HepG2 (cell line): ENCODE results near the gene MCM3. TPM values are rescaled to one million over a fixed set of nuclear protein-coding genes. Genes with fewer than 3 reads are reported as not detected.

ENCODE experiments used
- ERF ChIP-seq: IDR thresholded peaks from 2 replicates; pipeline ENCODE4 v1.6.1; 2018; ENCODE audit warnings: missing biosample characterization, missing genetic modification reagents
- ETV6 ChIP-seq: sonication (generic); formaldehyde crosslinking; conservative IDR thresholded peaks from 2 replicates; pipeline ENCODE4 v1.4.0; 2020; ENCODE audit warnings: missing genetic modification reagents
- HNRNPLL ChIP-seq: fragments of 200-400 bp; formaldehyde crosslinking; IDR thresholded peaks from 2 replicates; pipeline ENCODE4 v1.6.1; 2017; ENCODE audit warnings: mild to moderate bottlenecking, low read depth, low read length; ENCODE audit not compliant: poor library complexity, severe bottlenecking
- HOXA7 ChIP-seq: sonication (generic); formaldehyde crosslinking; IDR thresholded peaks from 2 replicates; pipeline ENCODE4 v1.8.1; 2022; ENCODE audit warnings: mild to moderate bottlenecking, missing genetic modification reagents, moderate library complexity
- NFE2L2 ChIP-seq: fragments of 150-350 bp; IDR thresholded peaks from 2 replicates; pipeline ENCODE4 v1.6.1; 2014; ENCODE audit warnings: low read length
- ONECUT2 ChIP-seq: sonication (generic); formaldehyde crosslinking; IDR thresholded peaks from 2 replicates; pipeline ENCODE4 v1.4.0; 2020; ENCODE audit warnings: missing genetic modification reagents
- PHF8 ChIP-seq: sonication (generic); formaldehyde crosslinking; IDR thresholded peaks from 2 replicates; pipeline ENCODE4 v1.5.0; 2020; ENCODE audit warnings: missing genetic modification reagents
- RBFOX2 ChIP-seq: fragments of 200-400 bp; formaldehyde crosslinking; IDR thresholded peaks from 2 replicates; pipeline ENCODE4 v1.6.1; 2017; ENCODE audit warnings: low read depth, mild to moderate bottlenecking, low read length
- SP4 ChIP-seq: sonication (generic); formaldehyde crosslinking; IDR thresholded peaks from 2 replicates; pipeline ENCODE4 v1.8.1; 2023; ENCODE audit warnings: mild to moderate bottlenecking, missing genetic modification reagents
- ZFP36L2 ChIP-seq: sonication (generic); formaldehyde crosslinking; IDR thresholded peaks from 2 replicates; pipeline ENCODE4 v1.4.0; 2020; ENCODE audit warnings: missing genetic modification reagents
- ZNF121 ChIP-seq: sonication (generic); formaldehyde crosslinking; IDR thresholded peaks from 2 replicates; pipeline ENCODE4 v1.5.0; 2020; ENCODE audit warnings: mild to moderate bottlenecking, missing genetic modification reagents
- ZNF17 ChIP-seq: sonication (generic); formaldehyde crosslinking; IDR thresholded peaks from 2 replicates; pipeline ENCODE4 v1.5.0; 2020; ENCODE audit warnings: mild to moderate bottlenecking, missing genetic modification reagents
- ZNF451 ChIP-seq: sonication (generic); formaldehyde crosslinking; IDR thresholded peaks from 2 replicates; pipeline ENCODE4 v1.5.0; 2020; ENCODE audit warnings: mild to moderate bottlenecking, missing genetic modification reagents
- ZNF879 ChIP-seq: sonication (generic); formaldehyde crosslinking; IDR thresholded peaks from 2 replicates; pipeline ENCODE4 v1.8.1; 2023; ENCODE audit warnings: missing genetic modification reagents
- polyA plus RNA-seq, 8 experiments: library from polyadenylated mRNA; depleted of rRNA in 3 of 8; stranded (reverse) in 7 of 8; unstranded in 1 of 8; fragments of >200 nt; fragmentation: Illumina TruSeq in 4 of 8; extraction: Trizol in 4 of 8; gene quantifications; 2 replicates each; pipeline versions ENCODE4 v1.2.1 to v1.2.3, GENCODE V29; 2011 to 2016; ENCODE audit warnings: low read depth in 4 of 8, missing spikeins in 1 of 8, mixed read lengths in 1 of 8; ENCODE audit not compliant: insufficient read depth in 1 of 8
- total RNA-seq, 5 experiments: library from RNA; depleted of rRNA; stranded (reverse); fragments of >200 nt; fragmentation: Illumina TruSeq; extraction: Trizol; gene quantifications; 2 replicates each; pipeline ENCODE4 v1.2.3, GENCODE V29; 2016; ENCODE audit warnings: low read depth in 1 of 5
- TF ChIP-seq, protein P1 (sequence below): sonication (generic); formaldehyde crosslinking; IDR thresholded peaks from 2 replicates; pipeline ENCODE4 v1.4.0; 2020; ENCODE audit warnings: low read depth, missing genetic modification reagents
- TF ChIP-seq, protein P2 (sequence below): sonication (generic); formaldehyde crosslinking; IDR thresholded peaks from 2 replicates; pipeline ENCODE4 v1.5.1; 2020; ENCODE audit warnings: missing genetic modification reagents, mild to moderate bottlenecking, borderline replicate concordance
- TF ChIP-seq, protein P3 (sequence below): IDR thresholded peaks from 2 replicates; pipeline ENCODE4 v1.6.1; 2012; ENCODE audit warnings: inconsistent platforms
- TF ChIP-seq, protein P4 (sequence below): sonication (generic); formaldehyde crosslinking; IDR thresholded peaks from 2 replicates; pipeline ENCODE4 v1.5.0; 2020; ENCODE audit warnings: mild to moderate bottlenecking, missing genetic modification reagents
- TF ChIP-seq, protein P5 (sequence below): sonication (generic); formaldehyde crosslinking; IDR thresholded peaks from 2 replicates; pipeline ENCODE4 v1.4.0; 2020; ENCODE audit warnings: mild to moderate bottlenecking, missing genetic modification reagents

MCM3 gene
- total and polyA plus RNA-seq, 2 of the 13 experiments (the other 11 are each of a cell fraction or from before 2014, with no cell fraction given) = 164 to 288 TPM

DNA sequence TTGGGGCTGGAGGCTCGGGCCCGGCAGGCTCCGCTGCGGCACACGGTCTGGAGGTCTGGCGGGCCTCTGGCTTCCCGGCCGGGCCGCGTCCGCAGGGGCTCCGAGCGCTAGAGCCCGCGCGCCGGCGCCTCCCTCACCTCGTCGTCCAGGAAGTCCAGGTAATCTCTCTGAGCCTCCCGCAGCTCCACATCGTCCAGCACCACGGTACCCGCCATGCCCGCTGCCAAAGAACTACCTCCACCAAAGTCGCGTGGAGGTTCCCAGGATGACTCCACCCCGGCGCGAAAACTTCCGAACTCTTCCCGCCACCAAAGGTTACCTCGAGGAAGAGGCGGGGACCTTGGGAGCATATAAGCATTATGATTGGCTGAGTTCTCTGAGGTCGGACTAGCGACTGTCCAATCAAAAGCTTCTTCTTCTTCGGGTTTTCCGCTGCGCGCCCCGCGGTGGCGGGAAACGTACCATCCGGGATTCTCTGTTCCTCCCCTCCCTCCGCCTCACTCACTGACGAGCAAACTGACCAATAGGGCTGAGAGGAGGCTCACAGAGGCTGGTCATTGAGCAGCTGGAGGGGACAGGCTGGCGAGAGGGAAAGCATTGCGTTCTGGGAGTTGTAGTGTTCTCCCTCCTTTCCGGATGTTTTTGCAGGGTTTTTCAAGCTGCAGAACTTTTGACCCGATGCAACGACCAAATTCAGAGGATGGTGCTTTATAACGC lies at the start of gene MCM3 (continued):
- TF ChIP-seq, protein P1, sequence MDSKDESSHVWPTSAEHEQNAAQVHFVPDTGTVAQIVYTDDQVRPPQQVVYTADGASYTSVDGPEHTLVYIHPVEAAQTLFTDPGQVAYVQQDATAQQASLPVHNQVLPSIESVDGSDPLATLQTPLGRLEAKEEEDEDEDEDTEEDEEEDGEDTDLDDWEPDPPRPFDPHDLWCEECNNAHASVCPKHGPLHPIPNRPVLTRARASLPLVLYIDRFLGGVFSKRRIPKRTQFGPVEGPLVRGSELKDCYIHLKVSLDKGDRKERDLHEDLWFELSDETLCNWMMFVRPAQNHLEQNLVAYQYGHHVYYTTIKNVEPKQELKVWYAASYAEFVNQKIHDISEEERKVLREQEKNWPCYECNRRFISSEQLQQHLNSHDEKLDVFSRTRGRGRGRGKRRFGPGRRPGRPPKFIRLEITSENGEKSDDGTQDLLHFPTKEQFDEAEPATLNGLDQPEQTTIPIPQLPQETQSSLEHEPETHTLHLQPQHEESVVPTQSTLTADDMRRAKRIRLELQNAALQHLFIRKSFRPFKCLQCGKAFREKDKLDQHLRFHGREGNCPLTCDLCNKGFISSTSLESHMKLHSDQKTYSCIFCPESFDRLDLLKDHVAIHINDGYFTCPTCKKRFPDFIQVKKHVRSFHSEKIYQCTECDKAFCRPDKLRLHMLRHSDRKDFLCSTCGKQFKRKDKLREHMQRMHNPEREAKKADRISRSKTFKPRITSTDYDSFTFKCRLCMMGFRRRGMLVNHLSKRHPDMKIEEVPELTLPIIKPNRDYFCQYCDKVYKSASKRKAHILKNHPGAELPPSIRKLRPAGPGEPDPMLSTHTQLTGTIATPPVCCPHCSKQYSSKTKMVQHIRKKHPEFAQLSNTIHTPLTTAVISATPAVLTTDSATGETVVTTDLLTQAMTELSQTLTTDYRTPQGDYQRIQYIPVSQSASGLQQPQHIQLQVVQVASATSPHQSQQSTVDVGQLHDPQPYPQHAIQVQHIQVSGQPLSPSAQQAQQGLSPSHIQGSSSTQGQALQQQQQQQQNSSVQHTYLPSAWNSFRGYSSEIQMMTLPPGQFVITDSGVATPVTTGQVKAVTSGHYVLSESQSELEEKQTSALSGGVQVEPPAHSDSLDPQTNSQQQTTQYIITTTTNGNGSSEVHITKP (CRISPR knock-in tag) = peak; percentile 48; the same call in 1 of the 2 replicates
- TF ChIP-seq NFE2L2 (no peak), ETV6 (0 out of 2 replicates have a peak, but pooled peaks have one; percentile 25), ONECUT2 (no peak; the same call in 1 of the 2 replicates), ZNF879 (CRISPR knock-in tag) (peak; percentile 95; the same call in 1 of the 2 replicates), SP4 (CRISPR knock-in tag) (peak; percentile 95), HNRNPLL (peak; percentile 73), ZFP36L2 (no peak), ZNF121 (no peak), ZNF17 (CRISPR knock-in tag) (0 out of 2 replicates have a peak, but pooled peaks have one; percentile 46), ERF (CRISPR knock-in tag) (peak; percentile 89), ZNF451 (CRISPR knock-in tag) (no peak), HOXA7 (0 out of 2 replicates have a peak, but pooled peaks have one; percentile 81), RBFOX2 (peak; percentile 83), PHF8 (peak; percentile 92)
- TF ChIP-seq, protein P2, sequence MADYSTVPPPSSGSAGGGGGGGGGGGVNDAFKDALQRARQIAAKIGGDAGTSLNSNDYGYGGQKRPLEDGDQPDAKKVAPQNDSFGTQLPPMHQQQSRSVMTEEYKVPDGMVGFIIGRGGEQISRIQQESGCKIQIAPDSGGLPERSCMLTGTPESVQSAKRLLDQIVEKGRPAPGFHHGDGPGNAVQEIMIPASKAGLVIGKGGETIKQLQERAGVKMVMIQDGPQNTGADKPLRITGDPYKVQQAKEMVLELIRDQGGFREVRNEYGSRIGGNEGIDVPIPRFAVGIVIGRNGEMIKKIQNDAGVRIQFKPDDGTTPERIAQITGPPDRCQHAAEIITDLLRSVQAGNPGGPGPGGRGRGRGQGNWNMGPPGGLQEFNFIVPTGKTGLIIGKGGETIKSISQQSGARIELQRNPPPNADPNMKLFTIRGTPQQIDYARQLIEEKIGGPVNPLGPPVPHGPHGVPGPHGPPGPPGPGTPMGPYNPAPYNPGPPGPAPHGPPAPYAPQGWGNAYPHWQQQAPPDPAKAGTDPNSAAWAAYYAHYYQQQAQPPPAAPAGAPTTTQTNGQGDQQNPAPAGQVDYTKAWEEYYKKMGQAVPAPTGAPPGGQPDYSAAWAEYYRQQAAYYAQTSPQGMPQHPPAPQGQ (CRISPR knock-in tag) = no peak
- TF ChIP-seq, protein P3, sequence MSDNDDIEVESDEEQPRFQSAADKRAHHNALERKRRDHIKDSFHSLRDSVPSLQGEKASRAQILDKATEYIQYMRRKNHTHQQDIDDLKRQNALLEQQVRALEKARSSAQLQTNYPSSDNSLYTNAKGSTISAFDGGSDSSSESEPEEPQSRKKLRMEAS = peak; percentile 98
- TF ChIP-seq, protein P4, sequence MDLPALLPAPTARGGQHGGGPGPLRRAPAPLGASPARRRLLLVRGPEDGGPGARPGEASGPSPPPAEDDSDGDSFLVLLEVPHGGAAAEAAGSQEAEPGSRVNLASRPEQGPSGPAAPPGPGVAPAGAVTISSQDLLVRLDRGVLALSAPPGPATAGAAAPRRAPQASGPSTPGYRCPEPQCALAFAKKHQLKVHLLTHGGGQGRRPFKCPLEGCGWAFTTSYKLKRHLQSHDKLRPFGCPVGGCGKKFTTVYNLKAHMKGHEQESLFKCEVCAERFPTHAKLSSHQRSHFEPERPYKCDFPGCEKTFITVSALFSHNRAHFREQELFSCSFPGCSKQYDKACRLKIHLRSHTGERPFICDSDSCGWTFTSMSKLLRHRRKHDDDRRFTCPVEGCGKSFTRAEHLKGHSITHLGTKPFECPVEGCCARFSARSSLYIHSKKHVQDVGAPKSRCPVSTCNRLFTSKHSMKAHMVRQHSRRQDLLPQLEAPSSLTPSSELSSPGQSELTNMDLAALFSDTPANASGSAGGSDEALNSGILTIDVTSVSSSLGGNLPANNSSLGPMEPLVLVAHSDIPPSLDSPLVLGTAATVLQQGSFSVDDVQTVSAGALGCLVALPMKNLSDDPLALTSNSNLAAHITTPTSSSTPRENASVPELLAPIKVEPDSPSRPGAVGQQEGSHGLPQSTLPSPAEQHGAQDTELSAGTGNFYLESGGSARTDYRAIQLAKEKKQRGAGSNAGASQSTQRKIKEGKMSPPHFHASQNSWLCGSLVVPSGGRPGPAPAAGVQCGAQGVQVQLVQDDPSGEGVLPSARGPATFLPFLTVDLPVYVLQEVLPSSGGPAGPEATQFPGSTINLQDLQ (CRISPR knock-in tag) = peak; percentile 95
- TF ChIP-seq, protein P5, sequence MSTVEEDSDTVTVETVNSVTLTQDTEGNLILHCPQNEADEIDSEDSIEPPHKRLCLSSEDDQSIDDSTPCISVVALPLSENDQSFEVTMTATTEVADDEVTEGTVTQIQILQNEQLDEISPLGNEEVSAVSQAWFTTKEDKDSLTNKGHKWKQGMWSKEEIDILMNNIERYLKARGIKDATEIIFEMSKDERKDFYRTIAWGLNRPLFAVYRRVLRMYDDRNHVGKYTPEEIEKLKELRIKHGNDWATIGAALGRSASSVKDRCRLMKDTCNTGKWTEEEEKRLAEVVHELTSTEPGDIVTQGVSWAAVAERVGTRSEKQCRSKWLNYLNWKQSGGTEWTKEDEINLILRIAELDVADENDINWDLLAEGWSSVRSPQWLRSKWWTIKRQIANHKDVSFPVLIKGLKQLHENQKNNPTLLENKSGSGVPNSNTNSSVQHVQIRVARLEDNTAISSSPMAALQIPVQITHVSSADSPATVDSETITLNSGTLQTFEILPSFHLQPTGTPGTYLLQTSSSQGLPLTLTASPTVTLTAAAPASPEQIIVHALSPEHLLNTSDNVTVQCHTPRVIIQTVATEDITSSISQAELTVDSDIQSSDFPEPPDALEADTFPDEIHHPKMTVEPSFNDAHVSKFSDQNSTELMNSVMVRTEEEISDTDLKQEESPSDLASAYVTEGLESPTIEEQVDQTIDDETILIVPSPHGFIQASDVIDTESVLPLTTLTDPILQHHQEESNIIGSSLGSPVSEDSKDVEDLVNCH (CRISPR knock-in tag) = peak; percentile 82; the same call in 1 of the 2 replicates
